DMS 273 (cell line): ENCODE measurements around the gene HAO2.
A peak's percentile ranks its signal among the peaks of the same experiment; 100 is the strongest.
"Not testable (repeated sequence)": the region's sequence is repeated elsewhere in the genome, so short reads cannot be mapped to it uniquely, and the experiment has no call there.

Source experiments
- DNase-seq: peaks from one replicate; lab custom pipeline; 2025; ENCODE audit not compliant: unreplicated experiment; lab: John Stamatoyannopoulos, UW

Gene HAO2

GRCh38 chr1:119368554-119368953 is at the start of gene HAO2:
Gene HAO2 (plus strand): TSS chr1:119368785. CDS start chr1:119381086, 12,301 bp downstream.
- no peak for DNase-seq

GRCh38 chr1:119320100-119320499 is 48.5 kb upstream of the HAO2 start:
- no peak for DNase-seq

- DNase-seq = peak; percentile 77
Observed at GRCh38 chr1:119321666-119322419, 46.7 kb upstream of the HAO2 start.

GRCh38 chr1:119323216-119323982 is 45.2 kb upstream of the HAO2 start:
- DNase-seq = no peak

DNA sequence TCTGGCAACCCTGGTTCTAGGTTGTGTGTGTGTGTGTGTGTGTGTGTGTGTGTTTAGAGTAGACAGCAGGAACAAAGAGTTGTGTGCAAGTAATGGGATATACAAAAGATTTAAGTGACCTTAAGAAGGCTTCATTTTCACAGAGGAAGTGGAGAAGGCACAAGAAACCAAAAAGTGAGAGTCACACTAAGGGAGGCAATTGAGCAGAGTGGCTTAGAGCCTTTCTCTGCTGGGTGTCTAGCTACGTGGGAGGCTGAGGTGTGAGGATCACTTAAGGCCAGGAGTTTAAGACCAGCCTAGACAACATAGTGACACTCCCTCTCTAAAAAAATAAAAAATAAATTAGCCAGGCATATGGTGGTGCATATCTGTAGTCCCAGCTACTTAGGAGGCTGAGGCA is 44.4 kb upstream of the HAO2 start:
- DNase-seq = no peak

- no peak for DNase-seq
Observed at GRCh38 chr1:119326251-119326650, 42.3 kb upstream of the HAO2 start.

GRCh38 chr1:119327094-119327449 is 41.5 kb upstream of the HAO2 start:
- peak; percentile 59 for DNase-seq

DNA sequence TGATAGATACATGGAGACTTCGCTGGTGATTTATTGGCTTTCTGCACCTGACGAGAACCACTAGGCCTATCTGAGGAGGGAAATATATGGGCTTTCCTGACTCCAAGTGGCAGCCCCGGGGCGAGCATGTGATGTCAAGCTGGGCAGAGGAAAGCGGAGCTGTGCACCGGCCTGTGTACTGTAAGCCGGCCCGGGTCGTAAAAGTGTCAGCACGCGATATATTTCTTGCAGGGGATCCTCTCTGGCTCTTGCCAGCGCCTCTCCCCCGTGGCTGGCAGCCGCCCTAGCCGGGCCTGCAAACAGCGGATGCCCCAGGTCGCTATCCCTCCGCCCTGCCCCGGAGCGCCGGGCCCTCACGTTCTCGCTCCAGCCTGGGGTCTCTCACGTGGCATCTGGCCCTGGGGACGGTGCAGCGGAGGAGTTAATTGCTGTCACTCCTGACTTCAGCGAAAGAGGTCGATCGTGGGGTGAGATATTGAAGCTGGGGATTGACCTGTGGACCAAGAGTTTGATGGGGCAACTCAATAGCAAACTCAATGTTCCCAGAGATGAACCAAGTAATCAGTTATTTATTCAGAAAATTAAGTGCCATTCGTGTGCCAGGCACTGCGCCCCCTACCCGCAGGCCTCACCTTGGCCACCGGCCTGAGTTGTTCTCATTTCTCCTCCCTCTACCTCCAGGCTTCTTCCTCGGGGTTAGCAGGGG is 41.0 kb upstream of the HAO2 start:
- peak; percentile 74 for DNase-seq

DNA sequence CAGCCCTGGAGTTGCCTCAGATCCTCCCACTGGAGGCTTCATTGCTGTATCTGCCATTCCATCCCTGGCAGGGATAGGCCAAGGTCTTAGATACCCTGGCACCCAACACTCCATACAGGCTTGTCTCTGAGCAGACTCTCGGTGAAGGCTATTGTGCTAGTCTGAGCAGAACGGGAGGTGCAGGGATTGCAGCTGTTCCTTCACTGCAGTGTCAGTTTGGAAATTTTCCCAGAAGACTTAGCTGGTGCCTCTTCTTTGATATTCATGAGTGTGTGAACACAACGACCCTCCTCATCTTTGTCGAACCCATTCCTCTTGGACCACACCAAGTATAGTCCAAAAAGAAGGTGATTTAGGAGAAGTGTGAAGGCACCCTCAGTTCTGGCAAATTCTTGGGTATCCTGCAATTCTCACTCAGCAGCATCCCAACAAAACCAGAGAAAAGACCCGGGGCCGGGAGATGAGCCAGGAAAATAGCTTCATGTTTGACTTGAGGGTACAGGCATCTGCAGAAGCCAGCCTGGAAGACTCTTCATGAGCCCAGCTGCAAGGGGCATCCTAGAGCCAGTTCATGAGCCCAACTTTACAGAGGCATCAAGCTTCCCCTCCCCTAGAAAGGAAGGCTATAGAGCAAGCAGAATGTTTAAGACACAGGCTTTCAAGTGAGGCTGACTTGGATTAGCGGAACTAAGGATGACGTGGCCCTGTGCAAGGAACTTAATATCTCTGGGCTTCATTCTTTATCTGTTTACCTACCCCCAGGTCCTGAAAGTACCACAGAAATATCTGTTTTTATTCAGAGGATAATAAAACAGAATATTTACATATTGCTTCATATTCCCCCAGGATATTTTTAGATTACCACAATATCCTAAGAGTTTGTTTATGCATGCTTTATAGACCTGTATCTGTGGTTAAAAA is 38.8 kb upstream of the HAO2 start:
- DNase-seq = no peak

- DNase-seq = no peak
Observed at GRCh38 chr1:119330466-119331189, 38.0 kb upstream of the HAO2 start.

DNA sequence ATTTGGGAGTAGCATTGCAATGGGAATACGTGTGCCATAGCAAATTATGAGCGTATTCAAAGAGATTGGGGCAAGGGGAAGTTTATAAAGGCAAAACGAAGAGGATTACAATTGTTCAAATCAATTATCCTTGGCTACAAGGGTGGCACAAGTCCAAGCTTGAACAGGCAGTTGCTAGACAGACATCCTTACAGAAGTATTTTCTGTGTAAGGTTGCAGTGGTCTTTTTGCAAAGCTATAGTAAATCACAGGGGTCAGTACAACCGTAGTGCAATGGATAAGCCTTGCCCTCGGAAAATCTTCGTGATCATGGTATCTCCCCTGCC is 37.4 kb upstream of the HAO2 start:
- DNase-seq = no peak

GRCh38 chr1:119331915-119332314 is 36.7 kb upstream of the HAO2 start:
- no peak for DNase-seq

DNA sequence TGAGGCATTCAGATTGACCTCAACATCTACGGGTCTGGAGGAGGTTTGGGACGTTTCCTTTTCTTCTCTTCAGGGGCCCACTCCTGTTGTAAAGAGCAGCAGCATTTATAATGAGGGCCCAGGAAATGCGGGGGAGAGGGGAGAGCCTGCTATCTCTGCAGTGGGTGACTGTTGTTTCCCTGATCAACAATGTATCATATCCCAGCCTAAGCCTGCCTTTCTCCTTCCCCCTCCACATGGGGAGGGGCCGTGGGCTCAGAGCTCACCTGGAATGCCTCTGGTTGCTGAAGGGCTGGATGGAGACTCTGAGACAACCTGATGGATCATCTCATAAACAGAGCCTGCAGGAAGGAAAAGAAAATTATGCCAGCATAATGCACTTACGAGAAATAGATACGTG is 36.0 kb upstream of the HAO2 start:
- DNase-seq = no peak

DNA sequence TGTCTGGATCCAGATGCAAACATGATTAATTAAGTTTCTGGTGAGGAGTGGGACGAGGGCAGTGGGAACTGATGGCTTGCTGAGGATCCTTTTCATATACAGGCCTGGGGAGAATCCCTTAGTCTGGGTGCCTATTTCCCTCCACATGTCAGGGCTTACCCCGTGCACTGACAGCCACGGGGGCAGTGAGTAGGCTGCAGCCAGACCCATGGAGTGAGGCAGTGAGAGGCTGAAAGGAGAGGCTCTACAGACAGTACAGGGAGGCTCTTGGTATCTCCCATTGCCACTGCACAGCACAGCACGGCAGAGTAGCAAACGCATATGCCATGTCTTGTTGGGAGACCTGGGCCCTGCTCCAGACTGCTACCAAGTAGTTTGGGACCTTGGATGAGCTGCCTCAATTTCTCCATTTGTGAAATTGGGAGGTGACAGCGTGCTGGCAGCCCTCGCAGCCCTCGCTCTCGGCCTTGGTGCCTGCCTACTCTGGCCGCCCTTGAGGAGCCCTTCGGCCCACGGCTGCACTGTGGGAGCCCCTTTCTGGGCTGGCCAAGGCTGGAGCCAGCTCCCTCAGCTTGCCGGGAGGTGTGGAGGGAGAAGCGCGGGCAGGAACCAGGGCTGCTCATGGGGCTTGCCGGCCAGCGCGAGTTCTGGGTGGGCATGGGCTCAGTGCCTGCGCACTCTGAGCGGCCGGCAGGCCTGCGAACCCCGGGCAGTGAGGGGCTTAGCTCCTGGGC is 35.3 kb upstream of the HAO2 start:
- no peak for DNase-seq

- DNase-seq = not testable (repeated sequence)
Observed at GRCh38 chr1:119333897-119334250, 34.7 kb upstream of the HAO2 start.

- DNase-seq = no peak
Observed at GRCh38 chr1:119336848-119337247, 31.7 kb upstream of the HAO2 start.

DNA sequence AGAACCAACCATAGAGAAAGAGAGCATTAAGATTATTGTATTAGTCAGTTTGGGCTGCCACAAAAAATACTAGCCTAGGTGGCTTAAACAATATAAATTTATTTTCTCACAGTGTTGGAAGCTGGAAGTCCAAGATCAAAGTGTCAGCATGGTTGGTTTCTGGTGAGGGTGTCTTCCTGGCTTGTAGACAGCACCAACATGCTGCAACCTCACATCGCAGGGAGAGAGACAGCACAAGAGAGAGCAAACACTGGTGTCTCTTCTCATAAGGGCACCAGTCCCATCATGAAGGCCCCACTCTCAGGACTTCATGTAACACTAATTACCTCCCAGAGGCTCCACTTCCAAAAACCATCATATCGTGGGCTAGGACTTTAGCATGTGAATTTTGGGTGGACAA is 30.6 kb upstream of the HAO2 start:
- no peak for DNase-seq

GRCh38 chr1:119338757-119339156 is 29.8 kb upstream of the HAO2 start:
- no peak for DNase-seq

DNA sequence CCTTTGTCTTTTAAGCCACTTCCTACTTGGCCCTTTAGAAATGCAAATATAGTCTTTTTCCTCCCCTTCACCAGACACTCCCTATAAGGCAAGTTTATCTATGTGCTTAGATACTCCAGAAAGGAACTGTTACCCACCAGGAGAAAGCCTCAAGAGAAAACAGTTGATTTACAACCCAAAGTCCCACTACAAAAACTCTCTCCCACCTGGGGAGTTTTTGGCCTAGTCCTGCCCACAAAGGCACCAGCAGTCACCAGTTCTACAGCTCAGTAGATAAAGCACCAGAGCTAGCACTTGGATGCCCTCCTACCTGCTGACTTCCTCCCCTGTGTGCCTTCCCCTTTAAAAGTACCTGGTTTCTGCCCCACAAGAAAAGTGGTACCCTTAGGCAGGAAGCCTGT is 27.7 kb upstream of the HAO2 start:
- DNase-seq = no peak
